Tibial nerve (tissue), 4 donors: ENCODE measurements around the gene LRP3. TPM values are rescaled to one million over a fixed set of nuclear protein-coding genes. Genes with fewer than 3 reads are reported as not detected.

ENCODE experiments used
- DNase-seq, 2 donors: peaks; one replicate each; pipeline ENCODE4 v3.0.0-alpha.2; 2019; ENCODE audit warnings: low spot score in 2 of 2
- H3K27ac ChIP-seq, 4 donors: fragments of 200-600 bp; sonication (generic) in 3 of 4; one replicate each; pipeline ENCODE4 v1.5.1; 2017 to 2019; ENCODE audit warnings: mild to moderate bottlenecking in 1 of 4
- H3K27me3 ChIP-seq, 2 donors: fragments of 200-600 bp; sonication (generic) in 1 of 2; one replicate each; pipeline versions ENCODE4 v1.5.1 to v1.6.0; 2017 to 2019
- H3K36me3 ChIP-seq, 3 donors: fragments of 200-600 bp; sonication (generic); one replicate each; pipeline ENCODE4 v1.5.1; 2018 to 2019
- H3K4me1 ChIP-seq, 4 donors: fragments of 200-600 bp; sonication (generic) in 3 of 4; one replicate each; pipeline ENCODE4 v1.5.1; 2017 to 2019
- H3K4me3 ChIP-seq, 4 donors: fragments of 200-600 bp; sonication (generic) in 3 of 4; one replicate each; pipeline ENCODE4 v1.5.1; 2017 to 2019; ENCODE audit warnings: mild to moderate bottlenecking in 1 of 4, moderate library complexity in 1 of 4
- H3K9me3 ChIP-seq, 4 donors: fragments of 200-600 bp; sonication (generic) in 3 of 4; one replicate each; pipeline ENCODE4 v1.5.1; 2017 to 2019
- CTCF ChIP-seq, 5 experiments: fragments of 200-600 bp in 3 of 5; fragments of 450-650 bp in 2 of 5; sonication (generic) in 3 of 5; IDR thresholded peaks; one replicate each; pipeline ENCODE4 v1.5.1; 2016 to 2019; ENCODE audit warnings: antibody characterized with exemption in 5 of 5, mild to moderate bottlenecking in 3 of 5, moderate library complexity in 2 of 5
- EP300 ChIP-seq, 2 donors: sonication (generic); formaldehyde crosslinking; IDR thresholded peaks; one replicate each; pipeline ENCODE4 v1.6.1; 2017; ENCODE audit warnings: antibody characterized with exemption in 2 of 2, mild to moderate bottlenecking in 1 of 2
- POLR2A ChIP-seq, 2 donors: fragments of 450-650 bp; IDR thresholded peaks; one replicate each; pipeline ENCODE4 v1.6.1; 2017; ENCODE audit warnings: antibody characterized with exemption in 2 of 2, mild to moderate bottlenecking in 2 of 2, moderate library complexity in 2 of 2
- WGBS, 2 donors: methylation state at CpG; one replicate each; pipeline ENCODE4 v1.1.5; 2018; 5-methylcytosine and 5-hydroxymethylcytosine counted together
- total RNA-seq, 4 donors: library from RNA; depleted of rRNA; stranded (reverse); fragments of >200 nt; gene quantifications; one replicate each; pipeline ENCODE4 v1.1.0, GENCODE V29; 2016

The LRP3 gene
- total RNA-seq, 4 donors from 2014 or later = 19.0 to 39.0 (median 30.2) TPM

GRCh38 chr19:33236696-33237390, 42.7 kb downstream of the LRP3 start:
- TF ChIP-seq POLR2A (IDR thresholded peaks at IDR 0.05) = no peak
- TF ChIP-seq CTCF (IDR thresholded peaks at IDR 0.05) = no peak
- no peak for TF ChIP-seq EP300 (IDR thresholded peaks at IDR 0.05)
- no peaks in the 10 kb centered on the region for H3K9me3 ChIP-seq
- peaks cover 0 to 8% (median 2%) of the 10 kb centered on the region in 4 donors for H3K4me1 ChIP-seq
- H3K4me3 ChIP-seq = no peak overlapping the region
- no peaks in the 10 kb centered on the region for H3K36me3 ChIP-seq
- H3K27me3 ChIP-seq = peaks cover 0 to 37% of the 10 kb centered on the region in 2 donors
- no peak overlapping the region for H3K27ac ChIP-seq
- WGBS, 2 donors = 83% methylated on average over 14 to 16 of the region's 16 CpGs
- DNase-seq = no peak

GRCh38 chr19:33238481-33239149, 44.5 kb downstream of the LRP3 start:
- H3K36me3 ChIP-seq = no peaks in the 10 kb centered on the region
- 74 to 75% methylated on average over 10 of the region's 10 CpGs for WGBS, 2 donors
- H3K4me1 ChIP-seq = peaks cover 0 to 10% (median 2%) of the 10 kb centered on the region in 4 donors
- H3K27ac ChIP-seq = no peak overlapping the region
- TF ChIP-seq EP300 (IDR thresholded peaks at IDR 0.05) (no peak), POLR2A (IDR thresholded peaks at IDR 0.05) (no peak), CTCF (IDR thresholded peaks at IDR 0.05) (no peak)
- DNase-seq = no peak
- peaks cover 0 to 23% of the 10 kb centered on the region in 2 donors for H3K27me3 ChIP-seq
- H3K4me3 ChIP-seq = no peak overlapping the region
- H3K9me3 ChIP-seq = no peaks in the 10 kb centered on the region

- H3K27me3 ChIP-seq = peaks cover 0 to 17% of the 10 kb centered on the region in 2 donors
- no peak for TF ChIP-seq POLR2A (IDR thresholded peaks at IDR 0.05)
- no peak for TF ChIP-seq EP300 (IDR thresholded peaks at IDR 0.05)
- no peak for TF ChIP-seq CTCF (IDR thresholded peaks at IDR 0.05)
- no peaks in the 10 kb centered on the region for H3K36me3 ChIP-seq
- DNase-seq = no peak
- no peak overlapping the region for H3K4me3 ChIP-seq
- H3K27ac ChIP-seq = no peak overlapping the region
- 78 to 79% methylated on average over 10 of the region's 10 CpGs for WGBS, 2 donors
- no peaks in the 10 kb centered on the region for H3K9me3 ChIP-seq
- H3K4me1 ChIP-seq = peaks cover 0 to 10% (median 2%) of the 10 kb centered on the region in 4 donors
Measured at GRCh38 chr19:33239223-33239975, 45.3 kb downstream of the LRP3 start.

GRCh38 chr19:33240181-33240771, 46.1 kb downstream of the LRP3 start:
- peaks cover 0 to 10% (median 2%) of the 10 kb centered on the region in 4 donors for H3K4me1 ChIP-seq
- no peak for TF ChIP-seq POLR2A (IDR thresholded peaks at IDR 0.05)
- no peak overlapping the region for H3K27ac ChIP-seq
- H3K4me3 ChIP-seq = no peak overlapping the region
- H3K9me3 ChIP-seq = no peaks in the 10 kb centered on the region
- whole genome bisulfite sequencing, 2 donors = 93 to 100% methylated on average over 2 to 8 of the region's 8 CpGs
- no peaks in the 10 kb centered on the region for H3K36me3 ChIP-seq
- peaks cover 0 to 8% of the 10 kb centered on the region in 2 donors for H3K27me3 ChIP-seq
- no peak for DNase-seq

- no peak for TF ChIP-seq POLR2A (IDR thresholded peaks at IDR 0.05)
- TF ChIP-seq EP300 (IDR thresholded peaks at IDR 0.05) = no peak
- TF ChIP-seq CTCF (IDR thresholded peaks at IDR 0.05) = no peak
- WGBS, 2 donors = 39 to 78% methylated on average over 6 to 10 of the region's 11 CpGs
- Histone ChIP-seq H3K9me3 (peaks cover 0 to 8% (median 0%) of the 10 kb centered on the region in 4 donors), H3K4me3 (no peak overlapping the region), H3K27me3 (peaks cover 0 to 5% of the 10 kb centered on the region in 2 donors), H3K4me1 (peaks cover 0 to 10% (median 2%) of the 10 kb centered on the region in 4 donors), H3K27ac (no peak overlapping the region), H3K36me3 (no peaks in the 10 kb centered on the region)
- no peak for DNase-seq
Measured at GRCh38 chr19:33241091-33241529, 47.0 kb downstream of the LRP3 start.
